Stimulated activated CD4-positive, alpha-beta T cell treated with anti-CD3 and anti-CD28 coated beads, Interleukin-12 subunit alpha, Interleukin-12 subunit beta, amount 100 ng/mL, for 48 hours (primary cell): ENCODE data around the gene COL18A1.

ENCODE experiments used
- DNase-seq, 3 donors: peaks; one replicate each; pipeline ENCODE4 v3.0.0-alpha.2; 2020; ENCODE audit warnings: low read depth in 2 of 3, low spot score in 1 of 3

The COL18A1 gene

GRCh38 chr21:45504021-45504515 is 99.1 kb downstream of the COL18A1 start:
- DNase-seq: no peak

GRCh38 chr21:45504516-45505415 is 99.8 kb downstream of the COL18A1 start:
- no peak for DNase-seq

GRCh38 chr21:45505416-45506021 is 100.6 kb downstream of the COL18A1 start:
- DNase-seq: no peak

GRCh38 chr21:45506241-45506817 is 101.4 kb downstream of the COL18A1 start:
- DNase-seq: no peak

GRCh38 chr21:45506836-45507522 is 102.0 kb downstream of the COL18A1 start:
- no peak for DNase-seq

GRCh38 chr21:45507523-45507875 is 102.5 kb downstream of the COL18A1 start:
- no peak for DNase-seq

GRCh38 chr21:45507888-45508508 is 103.0 kb downstream of the COL18A1 start:
- DNase-seq: no peak

- no peak for DNase-seq
Measured at GRCh38 chr21:45508607-45509565, 103.9 kb downstream of the COL18A1 start.

GRCh38 chr21:45509566-45510465 is 104.9 kb downstream of the COL18A1 start:
- DNase-seq: no peak

GRCh38 chr21:45510466-45510955 is 105.5 kb downstream of the COL18A1 start:
- DNase-seq: no peak

GRCh38 chr21:45511007-45511406 is 106.0 kb downstream of the COL18A1 start:
- no peak for DNase-seq

- no peak for DNase-seq
Measured at GRCh38 chr21:45511661-45512431, 106.9 kb downstream of the COL18A1 start.

GRCh38 chr21:45512626-45513002 is 107.6 kb downstream of the COL18A1 start:
- DNase-seq: no peak

GRCh38 chr21:45513003-45513717 is 108.2 kb downstream of the COL18A1 start:
- no peak for DNase-seq

GRCh38 chr21:45513741-45514310 is 108.9 kb downstream of the COL18A1 start:
- DNase-seq: no peak

GRCh38 chr21:45514311-45515021 is 109.5 kb downstream of the COL18A1 start:
- no peak for DNase-seq
